Fibroblast of mammary gland (primary cell): ENCODE measurements around the gene NASP.

ENCODE experiments used
- DNase-seq: peaks from one replicate; pipeline ENCODE4 v3.0.0-alpha.2; 2010; ENCODE audit warnings: low read depth
- H3K4me3 ChIP-seq: 2 replicates; pipeline ENCODE4 v1.5.1; 2011; ENCODE audit warnings: low read depth, mild to moderate bottlenecking, low read length, moderate library complexity; ENCODE audit not compliant: control insufficient read depth
- CTCF ChIP-seq: conservative IDR thresholded peaks from 2 replicates; pipeline ENCODE4 v1.5.1; 2011; ENCODE audit warnings: low read depth, low read length, inconsistent platforms; ENCODE audit not compliant: control insufficient read depth, insufficient read depth

Gene NASP

GRCh38 chr1:45554198-45554597 is 29.6 kb upstream of the NASP start:
- no peak for TF ChIP-seq CTCF
- no peak overlapping the region for H3K4me3 ChIP-seq
- no peak for DNase-seq

- H3K4me3 ChIP-seq = no peak overlapping the region
- DNase-seq = no peak
- TF ChIP-seq CTCF = no peak
Observed at GRCh38 chr1:45557422-45557944, 26.4 kb upstream of the NASP start.

DNA sequence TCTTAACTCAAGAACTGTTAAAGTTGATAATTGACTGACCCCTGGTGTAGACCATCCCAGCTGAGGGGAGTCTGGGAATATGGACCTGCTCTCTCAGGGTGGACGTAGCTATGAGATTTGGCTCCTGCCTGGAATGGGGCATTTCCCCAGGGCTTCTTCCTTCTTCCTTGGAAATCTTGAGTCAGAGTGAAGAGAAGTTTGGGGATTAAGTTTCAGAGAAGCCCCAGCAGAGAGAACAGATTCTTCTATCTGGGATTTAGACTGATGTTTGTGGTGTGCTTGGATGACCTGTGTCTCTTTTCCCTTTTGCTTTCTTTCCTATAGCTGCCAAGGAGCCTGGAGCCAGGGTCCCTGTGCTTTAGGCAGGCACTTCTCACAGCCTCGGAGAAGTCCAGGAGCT is 20.0 kb upstream of the NASP start:
- no peak for DNase-seq
- no peak overlapping the region for H3K4me3 ChIP-seq
- TF ChIP-seq CTCF = no peak

DNA sequence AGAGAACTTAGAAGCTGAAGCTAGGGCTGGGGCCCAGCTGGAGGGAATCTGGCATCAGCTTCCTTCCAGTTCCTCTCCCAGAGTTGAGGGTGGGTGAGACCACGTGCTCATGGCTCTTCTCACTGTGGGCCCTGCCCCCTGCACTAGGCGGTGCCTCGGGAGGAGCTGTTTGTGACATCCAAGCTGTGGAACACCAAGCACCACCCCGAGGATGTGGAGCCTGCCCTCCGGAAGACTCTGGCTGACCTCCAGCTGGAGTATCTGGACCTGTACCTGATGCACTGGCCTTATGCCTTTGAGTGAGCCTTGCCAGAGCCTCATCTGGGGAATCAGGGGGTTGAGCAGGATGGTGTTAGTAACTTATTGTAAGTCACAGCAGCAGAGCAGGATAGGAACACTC is 17.1 kb upstream of the NASP start:
- DNase-seq = peak; percentile 32
- no peak for TF ChIP-seq CTCF
- no peak overlapping the region for H3K4me3 ChIP-seq

- no peak for TF ChIP-seq CTCF
Observed at GRCh38 chr1:45567911-45568310, 15.9 kb upstream of the NASP start.

GRCh38 chr1:45568421-45568820 is 15.4 kb upstream of the NASP start:
- TF ChIP-seq CTCF = no peak
- no peak for DNase-seq
- no peak overlapping the region for H3K4me3 ChIP-seq

More at GRCh38 chr1:45567911-45568310, 15.9 kb upstream of the NASP start:
- H3K4me3 ChIP-seq = no peak overlapping the region
- no peak for DNase-seq

DNA sequence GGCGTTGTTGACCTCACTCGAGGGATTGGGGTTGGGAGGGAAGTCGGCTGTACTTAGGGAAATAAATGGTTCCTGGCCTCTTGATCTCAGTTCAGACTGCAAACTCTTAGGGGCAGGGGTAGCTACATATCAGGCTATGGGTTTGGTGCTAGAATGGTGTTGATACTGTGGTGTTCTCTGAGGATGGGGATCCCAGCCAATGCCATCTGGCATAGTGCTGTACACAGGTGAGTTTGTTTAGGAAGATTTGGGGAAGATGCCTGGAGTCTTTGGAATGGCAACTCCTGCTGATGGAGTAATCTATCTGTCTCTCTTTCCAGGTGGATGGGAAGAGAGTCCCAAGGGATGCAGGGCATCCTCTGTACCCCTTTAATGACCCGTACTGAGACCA is 14.3 kb upstream of the NASP start:
- DNase-seq = no peak
- H3K4me3 ChIP-seq = no peak overlapping the region
- TF ChIP-seq CTCF = no peak
